H1 (cell line): ENCODE results near the gene FOXL2NB. TPM values are rescaled to one million over a fixed set of nuclear protein-coding genes. Genes with fewer than 3 reads are reported as not detected.

Source experiments
- CTCF ChIA-PET: fragments of 300-600 bp; sonication (Branson Sonifier 250); formaldehyde crosslinking; loops from one replicate; lab custom pipeline; 2021; ENCODE audit not compliant: partially characterized antibody; lab: Charles Lee
- POLR2A ChIA-PET: fragments of 300-600 bp; sonication (Branson Sonifier 250); formaldehyde crosslinking; loops from one replicate; lab custom pipeline; 2021; ENCODE audit warnings: inconsistent platforms; ENCODE audit not compliant: partially characterized antibody; lab: Charles Lee
- DNase-seq, 2 experiments: peaks; one replicate each; pipeline versions ENCODE4 v3.0.0 to v3.0.0-alpha.2; 2010 to 2022; ENCODE audit warnings: low spot score in 2 of 2, low read depth in 1 of 2, mixed read lengths in 1 of 2
- FAIRE-seq: peaks from 2 replicates; lab custom pipeline; 2011; peaks lifted over from hg19 to GRCh38; lab: Jason Lieb, UNC
- H2AFZ ChIP-seq: 2 replicates; pipeline ENCODE4 v1.8.1; 2012; ENCODE audit warnings: low read length, inconsistent platforms
- H2AK5ac ChIP-seq: 2 replicates; pipeline ENCODE4 v1.6.1; 2013; ENCODE audit warnings: low read depth, low read length
- H2BK120ac ChIP-seq: replicated peaks from 2 replicates; pipeline ENCODE3; 2013; ENCODE audit warnings: low read depth, low read length, inconsistent platforms
- H2BK12ac ChIP-seq: 2 replicates; pipeline ENCODE4 v1.6.1; 2013; ENCODE audit warnings: low read depth, low read length
- H2BK15ac ChIP-seq: 2 replicates; pipeline ENCODE4 v1.6.1; 2013; ENCODE audit warnings: low read length
- H2BK20ac ChIP-seq: 2 replicates; pipeline ENCODE4 v1.6.1; 2013; ENCODE audit warnings: low read length
- H2BK5ac ChIP-seq: 2 replicates; pipeline ENCODE4 v1.6.1; 2013; ENCODE audit warnings: low read depth, low read length
- H3K14ac ChIP-seq: 2 replicates; pipeline ENCODE4 v1.6.1; 2013; ENCODE audit warnings: inconsistent platforms; ENCODE audit not compliant: insufficient read length
- H3K18ac ChIP-seq: 2 replicates; pipeline ENCODE4 v1.6.1; 2013; ENCODE audit warnings: low read length; ENCODE audit errors: extremely low read depth
- H3K23ac ChIP-seq: 2 replicates; pipeline ENCODE4 v1.6.1; 2013; ENCODE audit warnings: inconsistent platforms; ENCODE audit not compliant: insufficient read length
- H3K23me2 ChIP-seq: 2 replicates; pipeline ENCODE4 v1.6.1; 2013; ENCODE audit warnings: low read depth, low read length
- H3K27ac ChIP-seq: 2 replicates; pipeline ENCODE4 v1.6.1; 2011; ENCODE audit warnings: low read depth, low read length, inconsistent platforms
- H3K27me3 ChIP-seq, 4 experiments: replicated peaks in 1 of 4; 1 replicate in 1 of 4; 2 replicates in 3 of 4; pipeline versions ENCODE4 v1.6.1 to v1.8.1; 2011 to 2013; ENCODE audit warnings: low read length in 3 of 4, mild to moderate bottlenecking in 3 of 4, inconsistent platforms in 2 of 4, mixed read lengths in 2 of 4, moderate library complexity in 1 of 4; ENCODE audit not compliant: control insufficient read depth in 3 of 4, insufficient read depth in 3 of 4; ENCODE audit errors: extremely low read depth in 1 of 4
- H3K36me3 ChIP-seq, 4 experiments: 2 replicates each; pipeline versions ENCODE4 v1.6.1 to v1.8.1; 2011 to 2013; ENCODE audit warnings: mild to moderate bottlenecking in 4 of 4, low read length in 3 of 4, moderate library complexity in 2 of 4, control low read depth in 1 of 4, inconsistent platforms in 1 of 4; ENCODE audit not compliant: insufficient read depth in 4 of 4, control insufficient read depth in 2 of 4
- H3K4ac ChIP-seq: replicated peaks from 2 replicates; pipeline ENCODE3; 2013; ENCODE audit warnings: low read length, low read depth, mixed read lengths, inconsistent platforms; ENCODE audit not compliant: insufficient read length
- H3K4me1 ChIP-seq, 4 experiments: replicated peaks in 1 of 4; 1 replicate in 1 of 4; 2 replicates in 3 of 4; pipeline versions ENCODE4 v1.6.1 to v1.8.1; 2011 to 2013; ENCODE audit warnings: low read length in 3 of 4, inconsistent platforms in 2 of 4, mixed read lengths in 1 of 4; ENCODE audit not compliant: insufficient read depth in 4 of 4, control insufficient read depth in 3 of 4
- H3K4me2 ChIP-seq, 2 experiments: 2 replicates each; pipeline versions ENCODE4 v1.6.1 to v1.8.1; 2011 to 2013; ENCODE audit warnings: low read depth in 2 of 2, low read length in 2 of 2, control low read depth in 1 of 2, inconsistent platforms in 1 of 2, mild to moderate bottlenecking in 1 of 2; ENCODE audit not compliant: insufficient read depth in 1 of 2
- H3K4me3 ChIP-seq, 4 experiments: fragments of 200-600, 300-600 bp in 1 of 4; sonication (generic), shearing (Covaris generic), sonication (Bioruptor Twin) in 1 of 4; 2 replicates each; pipeline versions ENCODE4 v1.5.1 to v1.8.1; 2011 to 2016; ENCODE audit warnings: low read length in 4 of 4, low read depth in 3 of 4, control low read depth in 2 of 4, inconsistent platforms in 2 of 4, mild to moderate bottlenecking in 2 of 4, mixed read lengths in 1 of 4, moderate library complexity in 1 of 4; ENCODE audit not compliant: insufficient read depth in 2 of 4; ENCODE audit errors: extremely low read depth in 1 of 4
- H3K56ac ChIP-seq: replicated peaks from 2 replicates; pipeline ENCODE3; 2013; ENCODE audit warnings: low read depth, mild to moderate bottlenecking, mixed read lengths, low read length, inconsistent platforms; ENCODE audit not compliant: insufficient read length
- H3K79me1 ChIP-seq: 2 replicates; pipeline ENCODE4 v1.6.1; 2013; ENCODE audit warnings: low read depth, low read length, control low read depth
- H3K79me2 ChIP-seq, 2 experiments: 2 replicates each; pipeline versions ENCODE4 v1.6.1 to v1.8.1; 2012 to 2013; ENCODE audit warnings: low read length in 2 of 2, mild to moderate bottlenecking in 2 of 2, inconsistent platforms in 1 of 2; ENCODE audit not compliant: insufficient read depth in 2 of 2, control insufficient read depth in 1 of 2
- H3K9ac ChIP-seq, 4 experiments: replicated peaks in 1 of 4; 1 replicate in 1 of 4; 2 replicates in 3 of 4; pipeline versions ENCODE4 v1.6.1 to v1.8.1; 2011 to 2013; ENCODE audit warnings: low read depth in 3 of 4, low read length in 3 of 4, control low read depth in 2 of 4, mild to moderate bottlenecking in 2 of 4, moderate library complexity in 2 of 4, inconsistent platforms in 1 of 4; ENCODE audit errors: extremely low read depth in 1 of 4
- H3K9me3 ChIP-seq, 2 experiments: 2 replicates each; pipeline versions ENCODE4 v1.6.1 to v1.8.1; 2012 to 2013; ENCODE audit warnings: mild to moderate bottlenecking in 2 of 2, moderate library complexity in 2 of 2, control low read depth in 1 of 2, inconsistent platforms in 1 of 2, low read depth in 1 of 2, low read length in 1 of 2, mixed read lengths in 1 of 2; ENCODE audit not compliant: insufficient read depth in 2 of 2
- H4K20me1 ChIP-seq, 2 experiments: replicated peaks in 1 of 2; 2 replicates each; pipeline versions ENCODE3 to v1.8.1; 2011 to 2013; ENCODE audit warnings: inconsistent platforms in 2 of 2, low read length in 2 of 2, mild to moderate bottlenecking in 1 of 2; ENCODE audit not compliant: insufficient read depth in 2 of 2, control insufficient read depth in 1 of 2
- H4K5ac ChIP-seq: 2 replicates; pipeline ENCODE4 v1.6.1; 2013; ENCODE audit warnings: low read length, low read depth, mixed read lengths, inconsistent platforms; ENCODE audit not compliant: insufficient read length
- H4K8ac ChIP-seq: 2 replicates; pipeline ENCODE4 v1.8.0; 2013; ENCODE audit warnings: mild to moderate bottlenecking, moderate library complexity, low read length, inconsistent platforms; ENCODE audit not compliant: insufficient read depth; ENCODE audit errors: extremely low read depth
- H4K91ac ChIP-seq: replicated peaks from 2 replicates; pipeline ENCODE3; 2013; ENCODE audit warnings: low read length, mixed read lengths, inconsistent platforms; ENCODE audit not compliant: insufficient read length
- JUN ChIP-seq: IDR thresholded peaks from 2 replicates; pipeline ENCODE4 v1.6.1; 2011; ENCODE audit warnings: low read depth, mild to moderate bottlenecking, improper control_type of control experiment, low read length
- JUND ChIP-seq: IDR thresholded peaks from 2 replicates; pipeline ENCODE4 v1.6.1; 2011; ENCODE audit warnings: mild to moderate bottlenecking, improper control_type of control experiment, low read length
- RAD21 ChIP-seq, 2 experiments: IDR thresholded peaks in 1 of 2; conservative IDR thresholded peaks in 1 of 2; 2 replicates each; pipeline ENCODE4 v1.6.1; 2011; ENCODE audit warnings: low read depth in 2 of 2, low read length in 2 of 2, improper control_type of control experiment in 1 of 2, inconsistent platforms in 1 of 2, mild to moderate bottlenecking in 1 of 2, moderate library complexity in 1 of 2
- SP1 ChIP-seq: IDR thresholded peaks from 2 replicates; pipeline ENCODE4 v1.6.1; 2011; ENCODE audit warnings: low read depth, low read length
- TBP ChIP-seq: IDR thresholded peaks from 2 replicates; pipeline ENCODE4 v1.6.1; 2011; ENCODE audit warnings: low read depth, low read length, improper control_type of control experiment
- TEAD4 ChIP-seq: IDR thresholded peaks from 2 replicates; pipeline ENCODE4 v1.6.1; 2012; ENCODE audit warnings: low read depth, low read length, inconsistent platforms, mixed read lengths
- WGBS, 2 experiments: shearing (Covaris generic) in 1 of 2; methylation state at CpG; one replicate each; pipeline versions ENCODE4 v1.1.6 to v1.1.7; 2013 to 2015; ENCODE audit warnings: low lambda C conversion rate in 2 of 2, mixed read lengths in 2 of 2, inconsistent platforms in 1 of 2, low coverage in 1 of 2, missing lambda C conversion rate in 1 of 2; ENCODE audit not compliant: insufficient replicate concordance in 2 of 2, insufficient coverage in 1 of 2, insufficient read length in 1 of 2; ENCODE audit errors: extremely low coverage in 1 of 2, missing lambda C conversion rate in 1 of 2; 5-methylcytosine and 5-hydroxymethylcytosine counted together
- polyA plus RNA-seq, 7 experiments: library from polyadenylated mRNA; depleted of rRNA in 3 of 7; stranded (reverse) in 5 of 7; unstranded in 2 of 7; fragments of >200 nt in 5 of 7; fragments of 200-250 nt in 2 of 7; gene quantifications; 1 replicate in 5 of 7; 2 replicates in 1 of 7; 4 replicates in 1 of 7; pipeline versions ENCODE4 v1.2.1 to v1.2.3, GENCODE V29; 2011 to 2013; ENCODE audit warnings: missing spikeins in 2 of 7, mixed read lengths in 2 of 7
- total RNA-seq: library from RNA; stranded (reverse); fragmentation: NEBNext Ultra II Directional; extraction: Animal tissue kit (Norgen Biotek cat#: 25700); gene quantifications from 2 replicates; pipeline ENCODE4 v1.2.1, GENCODE V29; 2021
- TF ChIP-seq, protein P1 (sequence below), 3 experiments: IDR thresholded peaks; 1 replicate in 2 of 3; 2 replicates in 1 of 3; pipeline versions ENCODE4 v1.5.1 to v1.6.1; 2011; ENCODE audit warnings: low read length in 3 of 3, mild to moderate bottlenecking in 3 of 3, inconsistent platforms in 2 of 3, low read depth in 1 of 3, moderate library complexity in 1 of 3; ENCODE audit not compliant: insufficient read depth in 1 of 3; ENCODE audit errors: control extremely low read depth in 1 of 3
- TF ChIP-seq, protein P2 (sequence below): IDR thresholded peaks from 2 replicates; pipeline ENCODE4 v1.6.1; 2012; ENCODE audit warnings: inconsistent platforms

FOXL2NB gene
- total and polyA plus RNA-seq, 2 of the 8 experiments (the other 6 are each of a cell fraction or from before 2014, with no cell fraction given) = 5.4 to 7.3 TPM

- WGBS, 2 experiments = 45% methylated on average over 7 of the region's 7 CpGs; no CpG with 5 or more reads in 1 of the 2 experiments
- H3K79me2 ChIP-seq = no peaks in the 10 kb centered on the region
- no peak overlapping the region for H3K18ac ChIP-seq
- no peak overlapping the region for H2BK12ac ChIP-seq
- H3K27me3 ChIP-seq = peaks cover 96 to 100% (median 98%) of the 10 kb centered on the region in 4 experiments
- H4K91ac ChIP-seq = no peak overlapping the region
- FAIRE-seq (peak; percentile 24), DNase-seq (peak in 1 of 2 experiments; percentile 88)
- ChIA-PET CTCF (interaction anchor here (0.6 to 15.6 kb wide), 17 partner anchors 9 to 615 kb away, joined by 3 to 223 read pairs (median 5); partner anchors contain the start of gene ESYT3), POLR2A (interaction anchor here (1.1 to 9.6 kb wide), 5 partner anchors 7 to 38 kb away, joined by 3 to 149 read pairs (median 4); partner anchors contain the start of genes FOXL2 and FOXL2NB)
- no peaks in the 10 kb centered on the region; a peak in 1 of 4 replicates for H3K9me3 ChIP-seq
- peak overlapping the region; percentile 6; the same call in 1 of the 2 replicates for H2BK15ac ChIP-seq
- H4K8ac ChIP-seq = no peak overlapping the region
- no peak overlapping the region for H4K5ac ChIP-seq
- peaks cover 9 to 27% of the 10 kb centered on the region in 2 experiments for H4K20me1 ChIP-seq
- H3K4me2 ChIP-seq = no peak overlapping the region
- no peak overlapping the region for H2AK5ac ChIP-seq
- no peak overlapping the region for H3K9ac ChIP-seq
- peaks cover 6 to 39% (median 23%) of the 10 kb centered on the region in 4 experiments for H3K4me1 ChIP-seq
- H3K4ac ChIP-seq = no peak overlapping the region
- H2AFZ ChIP-seq = no peak overlapping the region
- H2BK20ac ChIP-seq = no peak overlapping the region
- H3K36me3 ChIP-seq = peaks cover 0 to 12% (median 0%) of the 10 kb centered on the region in 4 experiments; a peak in 1 of 8 replicates
- H3K27ac ChIP-seq = no peak overlapping the region
- H3K4me3 ChIP-seq = no peak overlapping the region
- H3K56ac ChIP-seq = no peak overlapping the region
- peaks cover 15% of the 10 kb centered on the region; the same call in 1 of the 2 replicates for H3K23me2 ChIP-seq
- no peak overlapping the region for H2BK5ac ChIP-seq
- no peak overlapping the region for H3K23ac ChIP-seq
- H3K14ac ChIP-seq = no peak overlapping the region
- H3K79me1 ChIP-seq = no peaks in the 10 kb centered on the region
- H2BK120ac ChIP-seq = no peak overlapping the region
- TF ChIP-seq TBP (peak; percentile 44; the same call in 1 of the 2 replicates), JUND (0 out of 2 replicates have a peak, but pooled peaks have one; percentile 37), SP1 (peak; percentile 84), RAD21 (IDR thresholded peaks at IDR 0.05 in 1 of 2, conservative IDR thresholded peaks at IDR 0.05 in 1 of 2; ENCODE audit: low read depth in 2 of 2, low read length in 2 of 2) (peak; percentile 61 to 75), JUN (no peak), TEAD4 (0 out of 2 replicates have a peak, but pooled peaks have one; percentile 13)
- TF ChIP-seq, protein P1, sequence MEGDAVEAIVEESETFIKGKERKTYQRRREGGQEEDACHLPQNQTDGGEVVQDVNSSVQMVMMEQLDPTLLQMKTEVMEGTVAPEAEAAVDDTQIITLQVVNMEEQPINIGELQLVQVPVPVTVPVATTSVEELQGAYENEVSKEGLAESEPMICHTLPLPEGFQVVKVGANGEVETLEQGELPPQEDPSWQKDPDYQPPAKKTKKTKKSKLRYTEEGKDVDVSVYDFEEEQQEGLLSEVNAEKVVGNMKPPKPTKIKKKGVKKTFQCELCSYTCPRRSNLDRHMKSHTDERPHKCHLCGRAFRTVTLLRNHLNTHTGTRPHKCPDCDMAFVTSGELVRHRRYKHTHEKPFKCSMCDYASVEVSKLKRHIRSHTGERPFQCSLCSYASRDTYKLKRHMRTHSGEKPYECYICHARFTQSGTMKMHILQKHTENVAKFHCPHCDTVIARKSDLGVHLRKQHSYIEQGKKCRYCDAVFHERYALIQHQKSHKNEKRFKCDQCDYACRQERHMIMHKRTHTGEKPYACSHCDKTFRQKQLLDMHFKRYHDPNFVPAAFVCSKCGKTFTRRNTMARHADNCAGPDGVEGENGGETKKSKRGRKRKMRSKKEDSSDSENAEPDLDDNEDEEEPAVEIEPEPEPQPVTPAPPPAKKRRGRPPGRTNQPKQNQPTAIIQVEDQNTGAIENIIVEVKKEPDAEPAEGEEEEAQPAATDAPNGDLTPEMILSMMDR (IDR thresholded peaks at IDR 0.05; ENCODE audit: control extremely low read depth in 1 of 3, insufficient read depth in 1 of 3, low read depth in 1 of 3, low read length in 3 of 3) = peak in 2 of 3 experiments; percentile 89 to 92; a peak in 3 of 4 replicates
- TF ChIP-seq, protein P2, sequence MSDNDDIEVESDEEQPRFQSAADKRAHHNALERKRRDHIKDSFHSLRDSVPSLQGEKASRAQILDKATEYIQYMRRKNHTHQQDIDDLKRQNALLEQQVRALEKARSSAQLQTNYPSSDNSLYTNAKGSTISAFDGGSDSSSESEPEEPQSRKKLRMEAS = 0 out of 2 replicates have a peak, but pooled peaks have one; percentile 10
Observed at GRCh38 chr3:138941259-138941885, 5.6 kb upstream of the FOXL2NB start.
